ENCODE data around the gene BDNF. TPM values are rescaled to one million over a fixed set of nuclear protein-coding genes. Genes with fewer than 3 reads are reported as not detected.

The BDNF gene
- total RNA-seq, 1 donor from 2014 or later = 2.7 TPM

DNA sequence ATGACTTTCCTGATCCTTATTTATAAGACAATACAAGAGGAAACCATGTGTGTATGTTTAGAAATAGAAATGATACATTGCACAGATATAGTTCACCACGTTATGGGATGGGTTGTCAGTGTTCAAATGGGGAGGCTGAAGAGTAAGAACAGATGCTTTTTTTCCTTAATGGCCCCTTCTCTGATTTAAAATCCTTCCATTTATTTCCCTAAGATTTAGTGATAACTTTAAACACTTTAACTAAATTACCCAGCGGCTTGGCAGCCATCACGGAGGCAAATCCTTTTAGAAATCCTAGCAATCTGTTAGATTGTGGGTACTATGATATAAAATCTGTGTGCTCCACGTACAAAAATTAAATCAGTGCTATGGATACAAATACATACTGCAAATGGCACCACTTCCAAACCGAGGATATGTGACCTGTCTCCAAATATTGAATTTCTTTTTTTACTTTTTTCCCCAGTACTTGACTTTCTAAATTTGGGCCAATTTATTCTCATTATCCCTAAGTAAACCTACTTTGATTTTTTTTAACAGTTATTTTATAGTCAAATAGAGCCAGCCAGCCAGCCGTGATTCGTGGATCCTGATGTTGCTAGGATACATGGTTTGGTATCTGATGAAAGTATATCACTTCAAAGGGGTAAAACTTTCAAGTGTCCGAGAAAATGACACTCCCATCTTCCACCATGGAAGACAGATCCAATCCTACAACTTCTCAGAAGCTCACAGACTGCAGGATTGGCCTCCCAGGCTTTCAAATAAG is 46.1 kb downstream of the BDNF start:
- Mint-ChIP-seq H3K36me3 (ENCODE audit: insufficient read depth) (peaks cover 9% of the 10 kb centered on the region), H3K27me3 (no peaks in the 10 kb centered on the region), H3K9me3 (ENCODE audit: low read depth) (peaks cover 4% of the 10 kb centered on the region), H3K27ac (no peak overlapping the region), H3K4me1 (ENCODE audit: low read depth) (no peaks in the 10 kb centered on the region), H3K4me3 (ENCODE audit: low read depth) (no peak overlapping the region)
- TF ChIP-seq, protein P1, sequence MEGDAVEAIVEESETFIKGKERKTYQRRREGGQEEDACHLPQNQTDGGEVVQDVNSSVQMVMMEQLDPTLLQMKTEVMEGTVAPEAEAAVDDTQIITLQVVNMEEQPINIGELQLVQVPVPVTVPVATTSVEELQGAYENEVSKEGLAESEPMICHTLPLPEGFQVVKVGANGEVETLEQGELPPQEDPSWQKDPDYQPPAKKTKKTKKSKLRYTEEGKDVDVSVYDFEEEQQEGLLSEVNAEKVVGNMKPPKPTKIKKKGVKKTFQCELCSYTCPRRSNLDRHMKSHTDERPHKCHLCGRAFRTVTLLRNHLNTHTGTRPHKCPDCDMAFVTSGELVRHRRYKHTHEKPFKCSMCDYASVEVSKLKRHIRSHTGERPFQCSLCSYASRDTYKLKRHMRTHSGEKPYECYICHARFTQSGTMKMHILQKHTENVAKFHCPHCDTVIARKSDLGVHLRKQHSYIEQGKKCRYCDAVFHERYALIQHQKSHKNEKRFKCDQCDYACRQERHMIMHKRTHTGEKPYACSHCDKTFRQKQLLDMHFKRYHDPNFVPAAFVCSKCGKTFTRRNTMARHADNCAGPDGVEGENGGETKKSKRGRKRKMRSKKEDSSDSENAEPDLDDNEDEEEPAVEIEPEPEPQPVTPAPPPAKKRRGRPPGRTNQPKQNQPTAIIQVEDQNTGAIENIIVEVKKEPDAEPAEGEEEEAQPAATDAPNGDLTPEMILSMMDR (IDR thresholded peaks at IDR 0.05; ENCODE audit: unreplicated experiment) = no peak
- DNase-seq (ENCODE audit: low spot score, unreplicated experiment) = no peak

- TF ChIP-seq, protein P1 (IDR thresholded peaks at IDR 0.05; ENCODE audit: unreplicated experiment) = no peak
- Mint-ChIP-seq H3K27me3 (no peaks in the 10 kb centered on the region), H3K4me3 (ENCODE audit: low read depth) (no peak overlapping the region), H3K27ac (no peak overlapping the region), H3K4me1 (ENCODE audit: low read depth) (no peaks in the 10 kb centered on the region), H3K9me3 (ENCODE audit: low read depth) (no peaks in the 10 kb centered on the region), H3K36me3 (ENCODE audit: insufficient read depth) (peaks cover under 1% of the 10 kb centered on the region)
- DNase-seq (ENCODE audit: low spot score, unreplicated experiment) = no peak
These were observed 48.5 kb downstream of the BDNF start for GRCh38 chr11:27651711-27652110.

DNA sequence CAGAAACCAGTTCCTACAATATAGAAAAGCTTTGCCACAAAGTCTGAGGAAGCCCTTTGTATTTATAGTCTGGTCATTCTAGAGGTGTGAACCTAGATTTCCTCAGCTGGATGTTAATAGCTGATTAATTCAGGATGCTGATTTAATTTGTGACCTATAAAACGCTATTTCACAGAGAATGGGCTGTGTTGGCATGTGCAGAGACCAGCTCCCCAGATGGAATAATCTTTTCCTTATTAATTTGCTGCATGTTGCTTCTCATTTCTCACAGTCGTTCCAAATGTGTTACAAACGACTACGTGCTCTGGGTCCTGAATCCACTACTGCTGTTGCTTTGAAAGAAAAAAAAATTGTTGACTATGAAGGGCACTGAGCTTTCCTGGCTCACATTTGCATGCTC is 49.3 kb downstream of the BDNF start:
- no peak for DNase-seq (ENCODE audit: low spot score, unreplicated experiment)
- Mint-ChIP-seq H3K4me3 (ENCODE audit: low read depth) (no peak overlapping the region), H3K9me3 (ENCODE audit: low read depth) (no peaks in the 10 kb centered on the region), H3K27ac (no peak overlapping the region), H3K4me1 (ENCODE audit: low read depth) (no peaks in the 10 kb centered on the region), H3K36me3 (ENCODE audit: insufficient read depth) (no peaks in the 10 kb centered on the region), H3K27me3 (no peaks in the 10 kb centered on the region)
- TF ChIP-seq, protein P1 (IDR thresholded peaks at IDR 0.05; ENCODE audit: unreplicated experiment) = no peak

DNA sequence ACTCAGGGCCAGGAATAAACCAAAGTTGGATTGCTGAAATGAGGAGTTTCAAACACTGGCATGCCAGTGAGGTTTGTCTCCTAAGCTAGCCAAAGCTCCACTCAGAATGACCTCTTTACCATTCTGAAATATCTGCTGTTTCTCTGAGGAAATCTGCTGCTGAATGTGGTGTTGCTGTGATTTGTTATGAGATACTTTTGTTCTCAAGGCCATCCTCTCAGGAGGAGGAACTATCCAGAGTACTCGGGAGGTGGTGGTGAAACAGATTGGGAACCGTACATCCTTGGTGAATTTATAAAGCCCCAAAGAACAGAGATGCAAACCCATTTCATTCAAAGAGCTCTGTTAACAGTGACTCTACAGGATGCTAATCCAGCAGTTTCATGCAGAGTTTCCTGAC is 50.5 kb downstream of the BDNF start:
- Mint-ChIP-seq H3K27me3 (no peaks in the 10 kb centered on the region), H3K4me3 (ENCODE audit: low read depth) (no peak overlapping the region), H3K4me1 (ENCODE audit: low read depth) (no peaks in the 10 kb centered on the region), H3K36me3 (ENCODE audit: insufficient read depth) (no peaks in the 10 kb centered on the region), H3K9me3 (ENCODE audit: low read depth) (no peaks in the 10 kb centered on the region), H3K27ac (no peak overlapping the region)
- TF ChIP-seq, protein P1 (IDR thresholded peaks at IDR 0.05; ENCODE audit: unreplicated experiment) = no peak
- no peak for DNase-seq (ENCODE audit: low spot score, unreplicated experiment)

- H3K27ac Mint-ChIP-seq = no peak overlapping the region
- H3K27me3 Mint-ChIP-seq = no peaks in the 10 kb centered on the region
- H3K9me3 Mint-ChIP-seq (ENCODE audit: low read depth) = no peaks in the 10 kb centered on the region
- no peaks in the 10 kb centered on the region for H3K4me1 Mint-ChIP-seq (ENCODE audit: low read depth)
- H3K36me3 Mint-ChIP-seq (ENCODE audit: insufficient read depth) = no peaks in the 10 kb centered on the region
- TF ChIP-seq, protein P1 (IDR thresholded peaks at IDR 0.05; ENCODE audit: unreplicated experiment) = no peak
- H3K4me3 Mint-ChIP-seq (ENCODE audit: low read depth) = no peak overlapping the region
- DNase-seq (ENCODE audit: low spot score, unreplicated experiment) = no peak
These were observed 51.4 kb downstream of the BDNF start for GRCh38 chr11:27648840-27649239.

Data from progenitor cell of endocrine pancreas (in vitro differentiated cells).